BJ (cell line): ENCODE data around the gene PTPRM. TPM values are rescaled to one million over a fixed set of nuclear protein-coding genes. Genes with fewer than 3 reads are reported as not detected.

Experiments used
- CTCF ChIA-PET: fragments of 350-600 bp; formaldehyde crosslinking; extraction: SDS; loops from one replicate; lab custom pipeline; 2021; ENCODE audit warnings: antibody characterized with exemption, inconsistent platforms; lab: Yijun Ruan, JAX
- POLR2A ChIA-PET: fragments of 300-600 bp; sonication (Branson Sonifier 250); formaldehyde crosslinking; extraction: SDS; loops from one replicate; lab custom pipeline; 2021; ENCODE audit warnings: antibody characterized with exemption; lab: Charles Lee
- DNase-seq: peaks from one replicate; pipeline ENCODE4 v3.0.0-alpha.2; 2011; ENCODE audit warnings: low read depth
- H3K27me3 ChIP-seq: 2 replicates; pipeline ENCODE4 v1.6.0; 2011; ENCODE audit warnings: low read length; ENCODE audit not compliant: control insufficient read depth, insufficient read depth
- H3K36me3 ChIP-seq: 2 replicates; pipeline ENCODE4 v1.5.1; 2011; ENCODE audit warnings: low read length; ENCODE audit not compliant: control insufficient read depth, insufficient read depth
- H3K4me3 ChIP-seq: 2 replicates; pipeline ENCODE4 v1.5.1; 2011; ENCODE audit warnings: low read depth, mild to moderate bottlenecking, control low read depth, low read length
- CTCF ChIP-seq: IDR thresholded peaks from 2 replicates; pipeline ENCODE4 v1.5.1; 2011; ENCODE audit warnings: low read depth, mild to moderate bottlenecking, control low read depth, inconsistent platforms, low read length, moderate library complexity; ENCODE audit not compliant: insufficient read depth
- polyA plus RNA-seq: library from polyadenylated mRNA; depleted of rRNA; stranded (reverse); fragments of >200 nt; gene quantifications from 2 replicates; pipeline ENCODE4 v1.2.3, GENCODE V29; 2011

PTPRM gene
- polyA plus RNA-seq, 1 experiment: 149 TPM

GRCh38 chr18:7760967-7761948 lies 194.1 kb downstream of the PTPRM start:
- ChIA-PET CTCF (interaction anchor here (0.9 to 1.7 kb wide), 4 partner anchors 10 to 194 kb away, joined by 3 to 5 read pairs (median 3); partner anchors contain the start of gene PTPRM), POLR2A (no interaction called here)
- H3K27me3 ChIP-seq: no peaks in the 10 kb centered on the region
- H3K4me3 ChIP-seq: no peak overlapping the region
- no peak for DNase-seq
- no peaks in the 10 kb centered on the region for H3K36me3 ChIP-seq
- TF ChIP-seq CTCF: no peak

- TF ChIP-seq CTCF: no peak
- H3K27me3 ChIP-seq: no peaks in the 10 kb centered on the region
- no peak for DNase-seq
- POLR2A ChIA-PET: no interaction called here
- no peak overlapping the region for H3K4me3 ChIP-seq
- no peaks in the 10 kb centered on the region for H3K36me3 ChIP-seq
- CTCF ChIA-PET: interaction anchor here (1.1 kb wide), 1 partner anchor 197 kb away, joined by 4 read pairs; no protein-coding TSS in a partner anchor
These were observed 197.3 kb downstream of the PTPRM start for GRCh38 chr18:7764405-7764804.

GRCh38 chr18:7766346-7766745 lies 199.2 kb downstream of the PTPRM start:
- CTCF ChIA-PET: no interaction called here
- POLR2A ChIA-PET: no interaction called here
- no peak for TF ChIP-seq CTCF
- Histone ChIP-seq H3K36me3 (no peaks in the 10 kb centered on the region), H3K4me3 (no peak overlapping the region), H3K27me3 (no peaks in the 10 kb centered on the region)
- DNase-seq: no peak

GRCh38 chr18:7766817-7767216 lies 199.7 kb downstream of the PTPRM start:
- no peak for TF ChIP-seq CTCF
- ChIA-PET POLR2A (no interaction called here), CTCF (no interaction called here)
- Histone ChIP-seq H3K36me3 (no peaks in the 10 kb centered on the region), H3K4me3 (no peak overlapping the region), H3K27me3 (no peaks in the 10 kb centered on the region)
- DNase-seq: no peak

- TF ChIP-seq CTCF: no peak
- ChIA-PET CTCF (interaction anchor here (1.0 kb wide), 1 partner anchor 10 kb away, joined by 3 read pairs; no protein-coding TSS in a partner anchor), POLR2A (no interaction called here)
- DNase-seq: no peak
- Histone ChIP-seq H3K4me3 (no peak overlapping the region), H3K27me3 (no peaks in the 10 kb centered on the region), H3K36me3 (no peaks in the 10 kb centered on the region)
These were observed 203.8 kb downstream of the PTPRM start for GRCh38 chr18:7770908-7771307.
